ENCODE measurements around the gene GORAB.

DNA sequence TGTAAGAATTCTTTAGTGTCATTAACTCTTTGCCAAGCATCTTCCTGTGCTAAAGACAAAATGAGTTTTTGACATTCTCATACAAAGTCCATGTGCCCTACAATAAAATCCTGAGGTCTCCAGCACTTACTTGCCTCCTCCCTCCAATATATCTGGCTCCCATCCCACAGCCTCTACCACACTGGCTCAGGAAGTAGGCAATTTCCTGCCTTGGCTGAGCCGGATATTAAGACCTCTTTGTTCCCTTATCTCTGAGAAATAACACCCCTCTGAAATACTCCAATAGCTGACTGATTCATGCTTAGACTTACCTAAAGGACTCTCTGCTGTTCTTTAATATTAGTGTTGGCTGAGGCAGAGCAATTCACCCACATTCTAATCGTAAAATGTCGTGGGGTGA is 37.6 kb upstream of the GORAB start:
- TF ChIP-seq, protein P1, sequence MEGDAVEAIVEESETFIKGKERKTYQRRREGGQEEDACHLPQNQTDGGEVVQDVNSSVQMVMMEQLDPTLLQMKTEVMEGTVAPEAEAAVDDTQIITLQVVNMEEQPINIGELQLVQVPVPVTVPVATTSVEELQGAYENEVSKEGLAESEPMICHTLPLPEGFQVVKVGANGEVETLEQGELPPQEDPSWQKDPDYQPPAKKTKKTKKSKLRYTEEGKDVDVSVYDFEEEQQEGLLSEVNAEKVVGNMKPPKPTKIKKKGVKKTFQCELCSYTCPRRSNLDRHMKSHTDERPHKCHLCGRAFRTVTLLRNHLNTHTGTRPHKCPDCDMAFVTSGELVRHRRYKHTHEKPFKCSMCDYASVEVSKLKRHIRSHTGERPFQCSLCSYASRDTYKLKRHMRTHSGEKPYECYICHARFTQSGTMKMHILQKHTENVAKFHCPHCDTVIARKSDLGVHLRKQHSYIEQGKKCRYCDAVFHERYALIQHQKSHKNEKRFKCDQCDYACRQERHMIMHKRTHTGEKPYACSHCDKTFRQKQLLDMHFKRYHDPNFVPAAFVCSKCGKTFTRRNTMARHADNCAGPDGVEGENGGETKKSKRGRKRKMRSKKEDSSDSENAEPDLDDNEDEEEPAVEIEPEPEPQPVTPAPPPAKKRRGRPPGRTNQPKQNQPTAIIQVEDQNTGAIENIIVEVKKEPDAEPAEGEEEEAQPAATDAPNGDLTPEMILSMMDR (IDR thresholded peaks at IDR 0.05; ENCODE audit: insufficient read depth, low read length, poor library complexity, severe bottlenecking) = no peak
- no peak for TF ChIP-seq EZH2phosphoT487 (conservative IDR thresholded peaks at IDR 0.05; ENCODE audit: low read length)

Data from SU-DHL-6 (cell line).